NK-92 treated with Interleukin-12 subunit alpha and Interleukin-12 subunit beta, amount 100 ng/mL, for 24 hours (cell line): ENCODE measurements around the gene GRIN3A.

Experiments
- DNase-seq: peaks from one replicate; lab custom pipeline; 2025; lab: John Stamatoyannopoulos, UW

GRIN3A gene

DNA sequence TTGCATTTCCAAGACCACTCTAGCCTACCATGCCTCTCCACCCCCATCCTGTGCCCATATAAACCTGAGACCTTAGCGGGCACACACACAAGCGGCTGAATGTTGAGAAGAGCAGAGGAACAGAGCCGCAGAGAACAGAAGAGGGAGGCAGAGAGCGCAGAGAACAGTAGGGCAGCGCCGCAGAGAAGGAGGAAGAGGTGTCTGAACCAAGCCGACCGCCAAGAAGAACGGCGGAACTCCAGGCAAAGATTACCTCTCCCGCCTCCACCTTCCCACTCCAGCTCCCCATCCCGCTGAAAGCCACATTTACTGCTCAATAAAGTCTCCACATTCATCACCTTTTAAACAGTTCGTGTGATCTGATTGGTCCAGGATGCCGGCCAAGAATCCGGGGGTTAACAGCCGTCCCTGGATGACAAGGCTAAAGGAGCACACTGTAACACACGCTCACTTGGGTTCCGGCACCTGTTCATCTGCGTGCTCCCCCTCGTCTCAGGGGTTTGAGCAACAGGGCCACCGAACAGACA is 33.2 kb downstream of the GRIN3A start:
- no peak for DNase-seq

- DNase-seq: no peak
Observed at GRCh38 chr9:101702257-101702656, 36.2 kb downstream of the GRIN3A start.

GRCh38 chr9:101693546-101694336 is 44.7 kb downstream of the GRIN3A start:
- no peak for DNase-seq

GRCh38 chr9:101691657-101692056 is 46.8 kb downstream of the GRIN3A start:
- no peak for DNase-seq

DNA sequence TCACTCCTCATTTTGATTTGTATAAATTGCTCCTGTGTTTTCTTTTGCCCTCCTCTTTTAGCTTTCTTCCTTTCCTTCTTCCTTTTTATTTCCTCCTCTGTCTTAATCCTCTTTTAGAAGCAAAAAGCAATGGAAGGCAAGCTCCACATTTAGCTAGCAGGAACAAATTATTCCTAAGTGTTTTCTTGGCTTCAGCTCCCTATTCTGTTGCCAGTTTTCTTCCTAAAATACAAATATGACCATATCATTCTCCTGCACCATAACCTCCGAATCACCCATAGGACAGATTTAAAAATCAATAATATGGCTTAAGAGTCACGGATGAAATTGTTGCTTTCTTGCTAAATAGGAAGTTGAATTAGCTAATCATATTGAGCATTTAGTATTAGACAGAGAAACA is 49.4 kb downstream of the GRIN3A start:
- no peak for DNase-seq

DNA sequence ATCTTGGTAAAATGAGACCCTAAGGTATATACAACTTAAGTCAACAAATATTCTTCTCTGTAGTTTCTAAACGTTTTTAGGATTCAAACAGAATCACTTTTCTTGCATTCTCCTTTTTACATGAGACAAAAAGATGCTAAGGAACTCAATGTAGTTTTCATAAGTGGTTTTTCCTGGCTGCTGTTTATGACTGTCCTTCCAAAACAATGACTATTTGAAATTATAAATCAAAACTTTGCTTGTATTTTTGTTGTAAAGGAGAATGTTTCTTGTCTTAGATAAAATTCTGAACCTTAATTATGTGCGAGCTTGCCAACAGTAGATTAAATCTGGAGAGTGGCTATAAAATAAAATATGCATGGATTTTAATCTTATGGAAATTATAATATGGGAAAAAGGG is 53.8 kb downstream of the GRIN3A start:
- DNase-seq: no peak

DNA sequence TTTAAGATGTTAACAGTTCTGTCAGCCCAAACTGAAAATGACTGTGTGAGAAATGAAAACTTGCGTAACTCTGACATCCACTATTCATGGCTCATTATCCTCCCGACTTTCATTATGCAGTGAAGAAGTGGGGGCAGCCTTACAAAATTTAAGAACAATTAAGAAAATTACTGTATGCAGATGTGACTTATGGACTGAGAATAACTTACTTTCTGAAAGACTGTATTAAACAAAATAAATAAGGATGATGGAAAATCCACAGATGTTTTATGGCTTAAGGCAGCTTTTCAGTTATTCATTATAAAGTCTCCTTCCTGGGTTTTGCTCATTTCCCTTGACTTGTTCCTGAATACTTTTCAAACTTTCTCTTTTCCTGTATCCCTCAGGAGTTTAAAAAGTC is 55.2 kb downstream of the GRIN3A start:
- no peak for DNase-seq

DNA sequence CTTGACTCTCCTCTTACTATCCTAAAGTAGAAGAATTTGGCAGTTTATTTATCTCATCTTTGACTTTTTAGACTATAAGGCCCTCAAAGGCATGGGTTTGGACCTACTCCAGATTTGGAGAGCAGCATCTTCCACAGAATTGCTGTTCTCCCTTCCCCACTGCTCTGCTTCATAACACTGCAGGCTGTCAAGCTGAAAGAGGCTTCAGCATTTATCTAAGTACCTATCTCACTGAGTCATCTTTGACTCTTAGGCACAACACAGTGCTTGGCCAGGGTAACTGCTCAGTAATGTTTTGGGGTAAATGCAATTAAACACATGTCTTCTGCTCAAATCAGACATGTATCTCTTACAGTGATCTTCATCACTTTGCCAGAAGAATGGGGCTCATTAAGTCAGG is 60.6 kb downstream of the GRIN3A start:
- no peak for DNase-seq

DNA sequence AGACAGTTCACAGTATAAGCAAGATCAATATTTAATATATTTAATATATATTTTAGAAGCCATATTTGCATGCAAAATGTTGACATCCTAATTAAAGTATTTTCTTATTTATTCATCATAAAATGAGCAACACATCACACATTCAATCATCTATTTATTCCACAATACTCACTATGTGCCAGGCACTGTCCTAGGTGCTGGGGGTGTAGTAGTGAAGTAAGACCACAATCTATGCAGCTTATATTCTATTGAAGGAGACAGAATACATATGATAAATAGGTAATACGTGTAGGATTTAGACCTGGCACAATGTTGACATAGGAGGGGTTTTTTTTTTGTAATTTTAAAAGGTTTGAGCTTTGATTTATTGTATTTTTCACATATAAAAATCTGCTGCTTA is 63.1 kb downstream of the GRIN3A start:
- no peak for DNase-seq

GRCh38 chr9:101674165-101674564 is 64.3 kb downstream of the GRIN3A start:
- no peak for DNase-seq

- no peak for DNase-seq
Observed at GRCh38 chr9:101673642-101674041, 64.8 kb downstream of the GRIN3A start.

DNA sequence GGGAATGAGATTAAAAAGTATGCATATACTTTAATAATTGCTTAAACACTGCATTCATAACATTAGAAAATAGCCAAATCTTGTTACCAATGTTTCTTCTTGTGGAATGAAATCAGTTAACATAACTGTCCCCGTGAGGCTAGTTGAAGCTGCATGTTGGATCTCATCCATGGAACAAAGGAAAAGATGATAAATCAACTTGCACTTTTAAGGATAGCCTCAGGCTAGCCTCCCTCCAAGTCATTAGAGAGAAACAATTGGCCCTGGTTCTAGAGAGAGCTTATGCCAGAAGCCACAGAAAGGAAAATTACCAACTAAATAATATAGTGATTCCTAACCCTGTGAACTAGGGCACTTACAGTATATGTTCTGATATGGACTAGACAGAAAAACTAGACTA is 66.9 kb downstream of the GRIN3A start:
- DNase-seq: no peak

DNA sequence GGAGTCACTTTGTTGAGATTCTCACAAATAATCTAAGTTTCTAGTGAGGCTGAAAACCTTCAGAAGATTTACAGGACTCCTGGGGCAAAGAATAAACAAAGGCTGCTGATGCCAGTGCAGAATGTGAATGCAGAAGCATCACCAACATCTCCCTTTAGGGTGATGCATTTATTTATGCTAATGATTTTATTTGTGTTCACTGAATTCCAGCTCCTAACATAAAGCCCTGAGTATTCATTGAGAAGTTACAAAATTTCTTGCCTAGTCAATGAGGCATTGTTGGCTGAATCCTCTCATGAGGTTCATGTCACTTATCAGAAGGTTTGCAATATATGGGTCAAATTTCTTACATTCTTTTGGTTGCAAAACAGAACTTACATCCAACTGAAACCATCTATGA is 70.0 kb downstream of the GRIN3A start:
- no peak for DNase-seq

- DNase-seq: no peak
Observed at GRCh38 chr9:101664453-101664852, 74.0 kb downstream of the GRIN3A start.

GRCh38 chr9:101652601-101653175 is 85.8 kb downstream of the GRIN3A start:
- DNase-seq: no peak

- DNase-seq: no peak
Observed at GRCh38 chr9:101650142-101650541, 88.3 kb downstream of the GRIN3A start.

DNA sequence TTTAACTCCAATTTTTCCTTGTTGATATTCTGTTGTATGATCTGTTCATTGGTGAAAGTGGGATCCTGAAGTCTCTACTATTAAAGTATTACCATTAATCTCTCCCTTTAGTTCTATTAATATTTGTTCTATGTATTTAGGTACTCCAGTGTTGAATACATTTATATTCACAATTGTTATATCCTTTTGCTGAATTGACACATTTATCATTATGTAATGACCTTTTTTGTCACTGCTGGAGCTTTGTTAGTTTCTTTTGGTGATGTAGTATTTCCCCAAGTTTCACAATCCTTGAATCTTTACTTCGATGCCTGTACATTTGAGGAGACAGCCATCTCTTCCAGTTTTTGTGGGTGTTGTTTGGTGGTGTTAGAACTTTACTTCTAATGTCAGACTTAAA is 90.0 kb downstream of the GRIN3A start:
- no peak for DNase-seq

- no peak for DNase-seq
Observed at GRCh38 chr9:101639785-101640665, 98.4 kb downstream of the GRIN3A start.

DNA sequence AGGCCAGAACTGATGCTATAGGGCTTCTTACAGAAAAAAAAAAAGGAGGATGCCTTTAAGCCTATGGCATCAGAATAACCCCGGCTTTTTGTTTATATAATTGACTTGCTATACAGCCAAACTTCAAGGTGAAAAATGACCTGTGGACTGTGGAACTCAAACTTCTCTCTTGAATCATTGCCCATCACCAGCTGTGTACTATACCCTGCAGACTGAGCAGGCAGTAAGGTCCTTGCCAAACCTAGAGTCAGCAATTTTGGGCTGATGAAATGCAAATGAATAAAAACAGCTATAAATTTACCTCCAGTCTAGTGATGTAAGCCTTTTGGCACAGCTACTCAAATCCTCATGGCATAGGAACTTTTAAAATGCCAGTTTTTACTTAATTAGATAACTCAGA is 99.1 kb downstream of the GRIN3A start:
- DNase-seq: no peak

GRCh38 chr9:101636247-101636646 is 102.2 kb downstream of the GRIN3A start:
- DNase-seq: no peak

DNA sequence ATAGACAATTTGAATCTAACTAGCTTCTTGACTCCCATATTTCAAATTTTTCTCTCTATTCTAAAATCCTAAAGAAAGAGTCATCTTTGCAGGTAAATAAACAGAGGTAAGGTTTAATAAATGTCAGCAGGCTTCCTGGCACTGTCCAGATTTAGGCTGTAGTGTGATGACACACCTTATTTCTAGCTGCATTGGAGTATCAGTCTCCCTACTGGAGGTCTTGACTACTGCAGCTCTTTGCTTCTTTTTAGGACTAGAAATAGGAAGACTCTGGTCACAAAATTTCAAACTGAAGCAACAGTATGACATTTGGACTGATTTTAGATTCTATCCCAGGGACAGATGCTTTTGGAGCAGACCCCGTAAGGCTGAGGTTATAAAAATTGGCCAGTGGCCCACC is 103.0 kb downstream of the GRIN3A start:
- DNase-seq: no peak

- DNase-seq: no peak
Observed at GRCh38 chr9:101634741-101635409, 103.6 kb downstream of the GRIN3A start.
